IPS DF 6.9 (cell line): ENCODE data around the gene ADAMTSL2.

Experiments
- DNase-seq: peaks from one replicate; pipeline ENCODE4 v3.0.0-alpha.2; 2013; ENCODE audit warnings: low read depth, low spot score
- H3K27ac ChIP-seq: one replicate; pipeline ENCODE4 v1.5.1; 2013; ENCODE audit warnings: low read length, control low read depth
- H3K27me3 ChIP-seq: 2 replicates; pipeline ENCODE4 v1.6.1; 2013; ENCODE audit warnings: mild to moderate bottlenecking, low read length; ENCODE audit not compliant: control insufficient read depth, insufficient read depth
- H3K36me3 ChIP-seq: 2 replicates; pipeline ENCODE4 v1.6.1; 2013; ENCODE audit warnings: low read length; ENCODE audit not compliant: control insufficient read depth, insufficient read depth
- H3K4me1 ChIP-seq: 2 replicates; pipeline ENCODE4 v1.6.1; 2013; ENCODE audit warnings: low read length; ENCODE audit not compliant: control insufficient read depth, insufficient read depth
- H3K4me3 ChIP-seq: 2 replicates; pipeline ENCODE4 v1.5.1; 2013; ENCODE audit warnings: mild to moderate bottlenecking, low read length
- H3K9me3 ChIP-seq: 2 replicates; pipeline ENCODE4 v1.6.1; 2013; ENCODE audit warnings: low read length, inconsistent platforms; ENCODE audit not compliant: control insufficient read depth, insufficient read depth
- WGBS: extraction: QIAGEN DNeasy Blood & Tissue Kit; methylation state at CpG from one replicate; pipeline ENCODE4 v1.1.7; 2013; ENCODE audit warnings: mixed read lengths, missing lambda C conversion rate; ENCODE audit not compliant: insufficient read length, insufficient coverage; 5-methylcytosine and 5-hydroxymethylcytosine counted together

Gene ADAMTSL2

GRCh38 chr9:133502112-133502511 is 32.4 kb upstream of the ADAMTSL2 start:
- no peak for DNase-seq
- Histone ChIP-seq H3K36me3 (no peaks in the 10 kb centered on the region), H3K27me3 (no peaks in the 10 kb centered on the region), H3K4me3 (no peak overlapping the region), H3K27ac (no peak overlapping the region), H3K9me3 (no peaks in the 10 kb centered on the region), H3K4me1 (no peaks in the 10 kb centered on the region)
- WGBS = no CpG with 5 or more reads among the region's 1 CpG

DNA sequence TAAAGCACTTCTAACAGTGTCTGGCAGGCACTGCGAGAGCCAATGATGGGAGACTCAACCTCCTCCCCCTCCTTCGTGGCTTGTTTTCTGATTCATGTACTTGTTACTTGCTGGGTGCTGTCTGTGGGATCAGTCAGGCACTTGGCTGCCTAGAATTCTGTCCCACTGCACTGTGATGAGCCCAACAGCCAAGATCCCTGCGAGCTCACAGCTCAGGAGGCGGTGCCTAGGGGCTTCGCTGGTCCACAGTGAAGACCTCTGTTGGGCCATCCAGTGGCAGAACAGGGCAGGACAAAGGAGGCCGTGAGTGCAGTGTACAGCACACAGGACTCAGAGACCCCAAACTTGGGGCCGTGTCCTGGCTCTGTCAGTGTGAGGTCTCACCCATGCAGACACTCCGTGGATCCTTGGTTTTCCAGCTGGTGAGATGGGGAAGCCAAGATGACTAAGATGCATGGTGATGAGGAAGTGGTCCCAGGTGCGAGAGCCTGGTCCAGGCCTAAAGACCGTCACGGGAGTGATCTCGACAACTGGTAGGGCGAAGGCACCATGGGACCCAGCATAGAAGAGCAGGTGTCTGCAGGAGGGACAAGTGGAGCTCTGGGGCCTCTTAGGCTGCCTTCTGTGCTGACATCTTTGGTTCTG is 29.2 kb upstream of the ADAMTSL2 start:
- no peak overlapping the region for H3K4me3 ChIP-seq
- no peak overlapping the region for H3K27ac ChIP-seq
- no peaks in the 10 kb centered on the region for H3K36me3 ChIP-seq
- no CpG with 5 or more reads among the region's 13 CpGs for WGBS
- H3K9me3 ChIP-seq = no peaks in the 10 kb centered on the region
- H3K27me3 ChIP-seq = no peaks in the 10 kb centered on the region
- DNase-seq = no peak
- peaks cover 4% of the 10 kb centered on the region; the same call in 1 of the 2 replicates for H3K4me1 ChIP-seq

DNA sequence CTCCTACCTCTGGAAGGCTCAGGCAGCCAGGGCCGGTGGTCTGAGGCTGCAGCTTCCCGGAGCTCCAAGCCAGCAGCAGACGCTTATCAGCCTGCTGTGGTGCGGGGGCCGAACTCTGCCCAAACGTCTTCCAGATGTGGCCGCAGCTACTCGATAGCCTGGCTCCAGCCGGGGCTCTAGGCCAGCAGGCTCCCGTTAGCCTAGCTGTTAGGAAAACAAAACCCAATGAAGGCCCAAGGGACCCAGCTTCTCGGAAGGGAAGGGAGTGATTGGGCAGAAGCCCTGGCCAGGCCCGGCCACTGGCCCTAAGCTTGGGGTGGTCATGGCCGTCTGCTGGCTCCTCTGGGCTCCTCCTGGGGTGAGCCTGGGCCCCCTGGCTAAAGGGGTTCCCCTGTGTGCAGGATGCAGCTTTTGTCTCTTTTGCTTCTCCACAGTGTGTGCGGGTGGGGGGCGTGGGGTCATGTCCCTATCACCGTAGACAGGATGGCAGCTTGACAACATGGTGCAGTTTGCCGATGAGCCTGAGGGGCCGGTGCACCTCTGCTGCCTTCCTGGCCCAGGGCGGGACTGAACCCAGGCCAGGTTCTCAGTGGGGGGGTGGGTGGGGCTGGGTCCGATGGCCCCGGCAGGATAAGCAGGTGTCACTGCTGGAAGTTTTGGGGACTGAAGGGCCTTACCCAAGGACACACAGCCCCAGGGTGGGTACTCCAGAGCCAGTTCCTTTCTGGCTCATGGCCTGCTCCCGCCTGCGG is 28.4 kb upstream of the ADAMTSL2 start:
- WGBS = no CpG with 5 or more reads among the region's 23 CpGs
- H3K27ac ChIP-seq = no peak overlapping the region

DNA sequence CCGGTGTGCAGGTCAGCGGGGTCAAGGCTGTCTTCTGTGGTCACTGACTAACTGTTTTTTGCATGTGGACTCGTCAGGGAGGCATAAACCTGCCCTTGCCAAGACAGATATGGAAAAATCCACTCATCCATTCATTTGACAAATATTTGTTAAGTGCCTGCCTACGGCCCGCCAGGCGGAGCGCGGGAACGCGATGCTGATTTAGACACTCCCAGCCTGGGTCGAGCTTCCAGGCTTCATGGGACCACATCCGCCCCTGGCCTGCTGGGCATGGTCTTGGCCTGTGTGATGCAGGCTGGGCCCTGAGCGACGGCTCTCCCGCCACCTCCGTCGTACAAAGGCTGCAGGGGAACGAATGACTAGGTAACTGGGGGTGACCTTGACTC is 27.9 kb upstream of the ADAMTSL2 start:
- no peak overlapping the region for H3K27ac ChIP-seq
- no CpG with 5 or more reads among the region's 18 CpGs for WGBS
- no peak overlapping the region for H3K4me3 ChIP-seq
- no peak for DNase-seq
- H3K4me1 ChIP-seq = peaks cover 4% of the 10 kb centered on the region; the same call in 1 of the 2 replicates
- no peaks in the 10 kb centered on the region for H3K27me3 ChIP-seq
- no peaks in the 10 kb centered on the region for H3K9me3 ChIP-seq
- no peaks in the 10 kb centered on the region for H3K36me3 ChIP-seq

More for the DNA sequence above, 28.4 kb upstream of the ADAMTSL2 start:
- Histone ChIP-seq H3K4me3 (no peak overlapping the region), H3K27me3 (no peaks in the 10 kb centered on the region), H3K4me1 (peaks cover 4% of the 10 kb centered on the region; the same call in 1 of the 2 replicates), H3K9me3 (no peaks in the 10 kb centered on the region), H3K36me3 (no peaks in the 10 kb centered on the region)
- no peak for DNase-seq

DNA sequence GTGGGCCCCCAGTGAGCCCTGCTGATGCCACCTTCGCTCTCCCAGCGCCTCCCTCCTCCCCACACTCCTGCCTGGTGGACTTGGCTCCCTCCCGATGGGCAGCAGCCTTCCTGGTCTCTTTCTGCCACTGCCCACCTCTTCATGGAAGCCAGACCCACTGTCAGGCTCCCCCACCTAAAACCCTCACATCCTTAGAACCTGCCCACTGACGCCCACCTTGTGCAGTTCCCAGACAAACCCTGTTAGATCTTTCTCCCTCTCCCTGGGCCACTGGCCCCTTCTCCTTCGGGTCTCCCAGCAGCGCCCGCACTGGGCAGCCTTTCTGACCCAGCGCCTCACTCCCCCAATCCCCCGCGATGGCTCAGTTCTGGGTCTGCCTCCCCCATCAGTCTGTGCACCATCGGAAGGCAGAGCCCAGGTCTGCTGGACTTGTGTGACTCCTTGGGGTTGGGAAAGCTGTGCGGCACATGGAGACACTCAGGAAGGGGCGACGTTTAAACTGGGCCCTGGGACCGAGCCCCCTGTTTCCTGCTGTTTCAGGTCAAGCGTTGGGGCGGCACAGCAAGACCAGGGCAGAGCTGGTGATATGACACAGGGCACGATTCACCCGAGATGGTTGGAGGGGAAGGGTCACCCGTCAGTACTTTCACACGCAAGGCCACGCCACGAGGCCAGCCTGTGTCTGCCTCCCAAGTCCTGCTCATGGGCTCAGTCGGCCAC is 27.1 kb upstream of the ADAMTSL2 start:
- H3K4me1 ChIP-seq = peaks cover 5% of the 10 kb centered on the region; the same call in 1 of the 2 replicates
- no peak overlapping the region for H3K27ac ChIP-seq
- WGBS = no CpG with 5 or more reads among the region's 24 CpGs
- no peaks in the 10 kb centered on the region for H3K36me3 ChIP-seq
- DNase-seq = no peak
- H3K4me3 ChIP-seq = no peak overlapping the region
- no peaks in the 10 kb centered on the region for H3K27me3 ChIP-seq
- no peaks in the 10 kb centered on the region for H3K9me3 ChIP-seq

DNA sequence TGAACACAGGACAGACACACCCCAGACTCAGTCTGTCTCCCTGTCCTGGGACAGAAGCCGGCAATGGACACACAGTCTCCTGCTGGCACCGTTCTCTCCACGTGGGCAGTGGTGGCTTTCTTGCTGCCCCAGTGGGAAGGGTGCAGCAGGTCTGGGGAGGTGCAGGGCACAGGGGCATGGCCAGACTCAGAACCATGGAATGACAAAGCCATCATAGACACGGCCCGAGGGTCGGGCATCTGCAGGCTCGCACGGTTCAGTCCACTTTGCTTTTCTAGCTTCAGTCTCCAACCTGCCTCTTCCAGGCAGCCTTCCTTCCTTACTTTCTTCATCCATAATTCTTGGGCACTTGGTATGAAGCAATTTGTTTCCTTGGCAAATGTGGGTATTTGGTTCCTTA is 26.5 kb upstream of the ADAMTSL2 start:
- Histone ChIP-seq H3K9me3 (no peaks in the 10 kb centered on the region), H3K36me3 (no peaks in the 10 kb centered on the region), H3K4me1 (peaks cover 9% of the 10 kb centered on the region; the same call in 1 of the 2 replicates), H3K4me3 (no peak overlapping the region), H3K27me3 (no peaks in the 10 kb centered on the region), H3K27ac (no peak overlapping the region)
- no peak for DNase-seq
- no CpG with 5 or more reads among the region's 8 CpGs for WGBS

- no peak overlapping the region for H3K4me3 ChIP-seq
- WGBS = no CpG with 5 or more reads among the region's 26 CpGs
- H3K9me3 ChIP-seq = no peaks in the 10 kb centered on the region
- no peak overlapping the region for H3K27ac ChIP-seq
- no peaks in the 10 kb centered on the region for H3K27me3 ChIP-seq
- no peak for DNase-seq
- peaks cover 11% of the 10 kb centered on the region for H3K4me1 ChIP-seq
- no peaks in the 10 kb centered on the region for H3K36me3 ChIP-seq
Observed at GRCh38 chr9:133509179-133510083, 25.1 kb upstream of the ADAMTSL2 start.

DNA sequence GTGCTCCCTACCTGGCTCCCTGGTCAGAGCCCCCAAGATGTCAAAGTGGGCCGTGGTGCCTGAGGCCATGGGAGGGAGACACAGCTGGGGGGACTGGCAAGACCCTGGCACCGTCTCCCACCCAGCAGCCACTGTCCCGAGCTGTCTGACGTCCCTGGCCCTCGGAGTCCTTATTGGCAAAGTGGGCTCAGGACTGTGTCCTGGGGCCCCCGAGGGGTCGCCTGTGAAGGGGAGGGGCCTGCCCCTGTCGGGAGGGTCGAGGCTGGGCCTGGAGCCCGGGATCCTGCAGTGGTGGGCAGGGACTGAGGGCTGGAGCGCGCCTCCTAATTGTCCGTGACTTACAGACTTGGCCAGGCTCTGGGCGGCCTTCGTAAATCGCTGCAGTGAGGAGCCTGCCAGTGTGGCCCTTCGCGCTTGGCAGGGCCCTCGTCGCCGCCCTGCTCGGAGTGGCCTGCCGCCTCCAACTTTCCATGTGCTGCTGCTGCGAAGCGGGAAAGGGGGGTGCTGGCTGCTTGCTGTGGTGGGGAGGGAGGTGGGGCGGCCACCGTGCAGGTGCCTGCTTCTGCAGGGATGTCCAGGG is 23.5 kb upstream of the ADAMTSL2 start:
- no peak overlapping the region for H3K4me3 ChIP-seq
- H3K36me3 ChIP-seq = no peaks in the 10 kb centered on the region
- no peak for DNase-seq
- no CpG with 5 or more reads among the region's 27 CpGs for WGBS
- no peaks in the 10 kb centered on the region for H3K9me3 ChIP-seq
- H3K27me3 ChIP-seq = no peaks in the 10 kb centered on the region
- H3K27ac ChIP-seq = no peak overlapping the region
- H3K4me1 ChIP-seq = peaks cover 11% of the 10 kb centered on the region

DNA sequence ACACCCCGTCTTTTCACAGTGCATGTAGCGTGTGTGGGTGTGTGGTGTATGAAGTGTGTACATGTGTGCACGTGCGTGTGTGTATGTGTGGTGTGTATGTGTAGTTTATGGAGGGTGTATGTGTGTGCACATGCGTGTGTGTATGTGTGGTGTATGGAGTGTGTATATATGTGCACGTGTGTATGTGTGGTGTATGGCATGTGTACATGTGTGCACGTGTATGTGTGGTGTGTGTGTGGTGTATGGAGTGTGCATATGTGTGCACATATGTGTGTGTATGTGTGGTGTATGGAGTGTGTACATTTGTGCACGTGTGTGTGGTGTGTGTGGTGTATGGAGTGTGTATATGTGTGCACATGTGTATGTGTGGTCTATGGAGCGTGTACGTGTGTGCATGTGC is 22.9 kb upstream of the ADAMTSL2 start:
- DNase-seq = no peak
- peaks cover 11% of the 10 kb centered on the region for H3K4me1 ChIP-seq
- WGBS = 100% methylated on average over 5 of the region's 10 CpGs
- H3K36me3 ChIP-seq = no peaks in the 10 kb centered on the region
- H3K9me3 ChIP-seq = no peaks in the 10 kb centered on the region
- no peaks in the 10 kb centered on the region for H3K27me3 ChIP-seq
- no peak overlapping the region for H3K4me3 ChIP-seq
- no peak overlapping the region for H3K27ac ChIP-seq
